WTC11 (cell line): Measurements from ENCODE around the gene RGS17. TPM values are rescaled to one million over a fixed set of nuclear protein-coding genes. Genes with fewer than 3 reads are reported as not detected.
A peak's percentile ranks its signal among the peaks of the same experiment; 100 is the strongest.

Source experiments
- ATAC-seq: fragments of 200-7000 bp; cut with Tn5 transposase; 2 replicates; pipeline ENCODE4 v1.10.0; 2021; ENCODE audit warnings: mild to moderate bottlenecking, moderate library complexity
- CTCF ChIA-PET: fragments of 300-600 bp; sonication (Branson Sonifier 250); formaldehyde crosslinking; loops from one replicate; lab custom pipeline; 2021; ENCODE audit warnings: antibody characterized with exemption; lab: Charles Lee
- POLR2A ChIA-PET: fragments of 350-600 bp; sonication (Branson Sonifier 250); formaldehyde crosslinking; loops from one replicate; lab custom pipeline; 2021; ENCODE audit warnings: antibody characterized with exemption; lab: Charles Lee
- DNase-seq: peaks from one replicate; pipeline ENCODE4 v3.0.0; 2021; ENCODE audit warnings: low spot score
- H3K27ac Mint-ChIP-seq: 2 replicates; pipeline ENCODE4 v1.8.0; 2021; ENCODE audit warnings: mixed read lengths
- H3K27me3 Mint-ChIP-seq: 2 replicates; pipeline ENCODE4 v1.8.0; 2021; ENCODE audit warnings: low read depth, mild to moderate bottlenecking, moderate library complexity, mixed read lengths
- H3K36me3 Mint-ChIP-seq: 2 replicates; pipeline ENCODE4 v1.8.0; 2021; ENCODE audit warnings: mixed read lengths
- H3K4me1 Mint-ChIP-seq: 2 replicates; pipeline ENCODE4 v1.8.0; 2022; ENCODE audit warnings: mixed read lengths
- H3K4me3 Mint-ChIP-seq: 2 replicates; pipeline ENCODE4 v1.8.0; 2021; ENCODE audit warnings: mild to moderate bottlenecking, moderate library complexity, mixed read lengths
- H3K9me3 Mint-ChIP-seq: 2 replicates; pipeline ENCODE4 v1.8.0; 2021; ENCODE audit warnings: mixed read lengths
- ATF6 ChIP-seq: sonication (generic); formaldehyde crosslinking; IDR thresholded peaks from 2 replicates; pipeline ENCODE4 v1.8.1; 2023; ENCODE audit warnings: mild to moderate bottlenecking, missing genetic modification reagents
- ESRRA ChIP-seq: sonication (generic); formaldehyde crosslinking; IDR thresholded peaks from 2 replicates; pipeline ENCODE4 v1.8.1; 2022; ENCODE audit warnings: mild to moderate bottlenecking, missing genetic modification reagents, borderline replicate concordance
- ETV6 ChIP-seq: sonication (generic); formaldehyde crosslinking; IDR thresholded peaks from 2 replicates; pipeline ENCODE4 v1.8.1; 2022; ENCODE audit warnings: mild to moderate bottlenecking, missing genetic modification reagents
- GABPB1 ChIP-seq: sonication (generic); formaldehyde crosslinking; IDR thresholded peaks from 2 replicates; pipeline ENCODE4 v1.8.1; 2023; ENCODE audit warnings: mild to moderate bottlenecking, missing genetic modification reagents
- GRHL2 ChIP-seq: fragments of 250-450 bp; sonication (Bioruptor Pico); IDR thresholded peaks from 2 replicates; pipeline ENCODE4 v1.8.0; 2022; ENCODE audit warnings: mild to moderate bottlenecking, moderate library complexity; ENCODE audit not compliant: insufficient replicate concordance, severe bottlenecking
- JAZF1 ChIP-seq: fragments of 250-450 bp; sonication (Bioruptor Pico); IDR thresholded peaks from 2 replicates; pipeline ENCODE4 v1.9.0; 2021; ENCODE audit warnings: moderate library complexity, mild to moderate bottlenecking, inconsistent platforms
- NR3C1 ChIP-seq: sonication (generic); formaldehyde crosslinking; conservative IDR thresholded peaks from 2 replicates; pipeline ENCODE4 v1.8.1; 2023; ENCODE audit warnings: low read depth, mild to moderate bottlenecking, missing genetic modification reagents
- RELA ChIP-seq: sonication (generic); formaldehyde crosslinking; IDR thresholded peaks from 2 replicates; pipeline ENCODE4 v1.8.1; 2022; ENCODE audit warnings: missing genetic modification reagents, mild to moderate bottlenecking, borderline replicate concordance
- SMAD4 ChIP-seq: sonication (generic); formaldehyde crosslinking; IDR thresholded peaks from 2 replicates; pipeline ENCODE4 v1.8.0; 2022; ENCODE audit warnings: mild to moderate bottlenecking, missing genetic modification reagents
- TEAD1 ChIP-seq: sonication (generic); formaldehyde crosslinking; IDR thresholded peaks from 2 replicates; pipeline ENCODE4 v1.8.0; 2022; ENCODE audit warnings: mild to moderate bottlenecking, missing genetic modification reagents
- ZNF263 ChIP-seq: sonication (generic); formaldehyde crosslinking; IDR thresholded peaks from 2 replicates; pipeline ENCODE4 v1.8.1; 2022; ENCODE audit warnings: low read depth, mild to moderate bottlenecking, moderate library complexity, missing genetic modification reagents
- ZNF532 ChIP-seq: fragments of 250-450 bp; sonication (Bioruptor Pico); IDR thresholded peaks from 2 replicates; pipeline ENCODE4 v1.9.0; 2021; ENCODE audit warnings: mild to moderate bottlenecking, borderline replicate concordance
- total RNA-seq: library from RNA; stranded (reverse); gene quantifications from 3 replicates; pipeline ENCODE4 v1.2.3, GENCODE V29; 2021
- TF ChIP-seq, protein P1 (sequence below): sonication (generic); formaldehyde crosslinking; conservative IDR thresholded peaks from 2 replicates; pipeline ENCODE4 v1.8.1; 2023; ENCODE audit warnings: mild to moderate bottlenecking, low read depth, missing genetic modification reagents, moderate library complexity
- TF ChIP-seq, protein P2 (sequence below): sonication (generic); formaldehyde crosslinking; IDR thresholded peaks from 2 replicates; pipeline ENCODE4 v1.8.1; 2023; ENCODE audit warnings: mild to moderate bottlenecking, missing genetic modification reagents, moderate library complexity

RGS17 gene
- total RNA-seq, 1 experiment from 2014 or later, result 9.3 TPM

DNA sequence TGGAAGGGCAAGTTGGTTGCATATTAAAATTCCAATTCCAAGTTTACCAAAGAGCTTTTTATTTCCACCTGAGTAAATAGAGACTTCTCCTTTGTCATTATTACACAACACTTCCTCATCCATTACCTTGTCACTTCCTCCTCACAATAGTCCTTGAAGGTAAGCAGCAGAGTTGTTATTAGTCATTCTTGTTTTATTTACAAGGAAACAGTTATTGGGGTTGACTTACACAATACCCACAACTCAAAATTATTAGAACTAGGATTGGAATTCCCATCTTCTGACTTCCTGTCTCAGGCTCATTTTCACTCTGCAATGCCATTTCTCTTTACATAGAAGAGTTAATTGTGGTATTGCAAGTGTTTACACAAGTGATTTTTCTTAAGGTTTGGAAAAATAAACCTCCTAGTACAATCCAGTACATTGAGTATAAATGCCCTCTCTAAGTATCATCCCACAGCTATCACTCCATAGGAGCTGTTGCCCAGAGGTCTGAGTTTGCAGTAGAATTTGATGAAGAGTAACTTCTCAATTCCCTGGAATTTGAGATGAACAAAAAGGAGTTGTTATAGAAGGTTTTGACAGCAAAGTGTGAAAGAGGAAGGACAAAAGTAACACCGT, 99.6 kb downstream of the RGS17 start (continued):
- TF ChIP-seq ZNF532 (CRISPR knock-in tag), result no peak
- no peak for TF ChIP-seq RELA (CRISPR knock-in tag)
- no peak for TF ChIP-seq ETV6 (CRISPR knock-in tag)
- TF ChIP-seq, protein P1, sequence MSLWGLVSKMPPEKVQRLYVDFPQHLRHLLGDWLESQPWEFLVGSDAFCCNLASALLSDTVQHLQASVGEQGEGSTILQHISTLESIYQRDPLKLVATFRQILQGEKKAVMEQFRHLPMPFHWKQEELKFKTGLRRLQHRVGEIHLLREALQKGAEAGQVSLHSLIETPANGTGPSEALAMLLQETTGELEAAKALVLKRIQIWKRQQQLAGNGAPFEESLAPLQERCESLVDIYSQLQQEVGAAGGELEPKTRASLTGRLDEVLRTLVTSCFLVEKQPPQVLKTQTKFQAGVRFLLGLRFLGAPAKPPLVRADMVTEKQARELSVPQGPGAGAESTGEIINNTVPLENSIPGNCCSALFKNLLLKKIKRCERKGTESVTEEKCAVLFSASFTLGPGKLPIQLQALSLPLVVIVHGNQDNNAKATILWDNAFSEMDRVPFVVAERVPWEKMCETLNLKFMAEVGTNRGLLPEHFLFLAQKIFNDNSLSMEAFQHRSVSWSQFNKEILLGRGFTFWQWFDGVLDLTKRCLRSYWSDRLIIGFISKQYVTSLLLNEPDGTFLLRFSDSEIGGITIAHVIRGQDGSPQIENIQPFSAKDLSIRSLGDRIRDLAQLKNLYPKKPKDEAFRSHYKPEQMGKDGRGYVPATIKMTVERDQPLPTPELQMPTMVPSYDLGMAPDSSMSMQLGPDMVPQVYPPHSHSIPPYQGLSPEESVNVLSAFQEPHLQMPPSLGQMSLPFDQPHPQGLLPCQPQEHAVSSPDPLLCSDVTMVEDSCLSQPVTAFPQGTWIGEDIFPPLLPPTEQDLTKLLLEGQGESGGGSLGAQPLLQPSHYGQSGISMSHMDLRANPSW, result no peak
- no peak for TF ChIP-seq GRHL2 (CRISPR knock-in tag)
- TF ChIP-seq, protein P2, sequence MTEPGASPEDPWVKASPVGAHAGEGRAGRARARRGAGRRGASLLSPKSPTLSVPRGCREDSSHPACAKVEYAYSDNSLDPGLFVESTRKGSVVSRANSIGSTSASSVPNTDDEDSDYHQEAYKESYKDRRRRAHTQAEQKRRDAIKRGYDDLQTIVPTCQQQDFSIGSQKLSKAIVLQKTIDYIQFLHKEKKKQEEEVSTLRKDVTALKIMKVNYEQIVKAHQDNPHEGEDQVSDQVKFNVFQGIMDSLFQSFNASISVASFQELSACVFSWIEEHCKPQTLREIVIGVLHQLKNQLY (CRISPR knock-in tag), result no peak
- no peak for TF ChIP-seq ESRRA (CRISPR knock-in tag)
- TF ChIP-seq, all 79 proteins: peak for 0

DNA sequence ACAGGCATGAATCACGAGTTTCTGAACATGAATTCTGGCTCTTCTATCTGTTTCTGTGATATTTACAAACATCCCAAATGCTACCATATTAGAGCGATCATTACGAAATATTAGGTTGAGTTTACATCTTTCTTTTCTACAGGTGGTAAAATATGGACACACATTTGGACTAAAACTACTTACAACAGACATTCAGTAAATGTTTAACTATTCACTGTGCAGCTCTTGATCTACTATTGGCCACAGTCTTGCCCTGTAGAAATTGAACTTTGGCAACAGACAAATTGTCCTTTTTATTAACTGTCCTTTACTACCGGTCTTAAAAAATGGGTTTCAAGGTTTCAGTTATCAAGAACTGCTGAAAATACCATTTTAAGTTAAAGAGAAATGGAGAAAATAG, 102.1 kb downstream of the RGS17 start:
- no peaks in the 10 kb centered on the region for H3K9me3 Mint-ChIP-seq

DNA sequence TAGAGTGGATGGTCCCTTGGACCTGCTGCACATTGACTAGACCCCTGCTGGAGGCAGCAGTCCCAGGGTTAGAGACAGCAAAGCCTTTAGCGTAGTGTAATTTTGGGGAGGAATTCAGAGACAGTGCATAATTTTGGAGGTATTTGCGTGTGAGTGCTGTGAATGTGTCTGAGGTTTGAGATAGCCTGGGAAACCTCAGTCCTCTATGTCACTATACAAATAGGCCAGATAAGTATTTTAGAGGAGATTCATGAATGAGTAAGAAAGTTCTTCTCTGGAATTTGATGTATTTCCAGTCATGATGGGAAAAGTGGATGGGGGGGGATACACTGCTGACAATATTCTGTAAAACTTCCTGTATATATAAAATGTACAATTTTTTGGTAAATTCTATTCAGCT, 102.8 kb downstream of the RGS17 start:
- H3K9me3 Mint-ChIP-seq, result no peaks in the 10 kb centered on the region
- no peaks in the 10 kb centered on the region for H3K27me3 Mint-ChIP-seq
- ATAC-seq (no peak), DNase-seq (no peak)
- ChIA-PET CTCF (no interaction called here), POLR2A (no interaction called here)
- H3K4me1 Mint-ChIP-seq, result peaks cover 29% of the 10 kb centered on the region
- H3K4me3 Mint-ChIP-seq, result no peak overlapping the region
- H3K36me3 Mint-ChIP-seq, result 0 out of 2 replicates have a peak, but pooled peaks cover 3% of the 10 kb centered on the region
- no peak overlapping the region; the same call in 1 of the 2 replicates for H3K27ac Mint-ChIP-seq
- TF ChIP-seq TEAD1, result no peak
- no peak for TF ChIP-seq NR3C1 (CRISPR knock-in tag)
- no peak for TF ChIP-seq SMAD4 (CRISPR knock-in tag)
- no peak for TF ChIP-seq JAZF1
- TF ChIP-seq, protein P1, result no peak
- TF ChIP-seq ATF6 (CRISPR knock-in tag), result no peak
- TF ChIP-seq ZNF263 (CRISPR knock-in tag), result no peak

More for the DNA sequence above, 102.1 kb downstream of the RGS17 start:
- TF ChIP-seq GABPB1 (peak; percentile 52; the same call in 1 of the 2 replicates), GRHL2 (CRISPR knock-in tag) (no peak), ATF6 (CRISPR knock-in tag) (no peak)
- TF ChIP-seq, all 79 proteins: peak for 1
- ATAC-seq (no peak), DNase-seq (no peak)
- no peaks in the 10 kb centered on the region for H3K27me3 Mint-ChIP-seq
- CTCF ChIA-PET, result no interaction called here
- H3K27ac Mint-ChIP-seq, result no peak overlapping the region
- peaks cover 29% of the 10 kb centered on the region for H3K4me1 Mint-ChIP-seq
- H3K4me3 Mint-ChIP-seq, result no peak overlapping the region
- POLR2A ChIA-PET, result no interaction called here
- H3K36me3 Mint-ChIP-seq, result 0 out of 2 replicates have a peak, but pooled peaks cover 3% of the 10 kb centered on the region
